ENCODE measurements around the gene MAN2B2.
"Not testable (repeated sequence)": the region's sequence is repeated elsewhere in the genome, so short reads cannot be mapped to it uniquely, and the experiment has no call there.

The MAN2B2 gene

DNA sequence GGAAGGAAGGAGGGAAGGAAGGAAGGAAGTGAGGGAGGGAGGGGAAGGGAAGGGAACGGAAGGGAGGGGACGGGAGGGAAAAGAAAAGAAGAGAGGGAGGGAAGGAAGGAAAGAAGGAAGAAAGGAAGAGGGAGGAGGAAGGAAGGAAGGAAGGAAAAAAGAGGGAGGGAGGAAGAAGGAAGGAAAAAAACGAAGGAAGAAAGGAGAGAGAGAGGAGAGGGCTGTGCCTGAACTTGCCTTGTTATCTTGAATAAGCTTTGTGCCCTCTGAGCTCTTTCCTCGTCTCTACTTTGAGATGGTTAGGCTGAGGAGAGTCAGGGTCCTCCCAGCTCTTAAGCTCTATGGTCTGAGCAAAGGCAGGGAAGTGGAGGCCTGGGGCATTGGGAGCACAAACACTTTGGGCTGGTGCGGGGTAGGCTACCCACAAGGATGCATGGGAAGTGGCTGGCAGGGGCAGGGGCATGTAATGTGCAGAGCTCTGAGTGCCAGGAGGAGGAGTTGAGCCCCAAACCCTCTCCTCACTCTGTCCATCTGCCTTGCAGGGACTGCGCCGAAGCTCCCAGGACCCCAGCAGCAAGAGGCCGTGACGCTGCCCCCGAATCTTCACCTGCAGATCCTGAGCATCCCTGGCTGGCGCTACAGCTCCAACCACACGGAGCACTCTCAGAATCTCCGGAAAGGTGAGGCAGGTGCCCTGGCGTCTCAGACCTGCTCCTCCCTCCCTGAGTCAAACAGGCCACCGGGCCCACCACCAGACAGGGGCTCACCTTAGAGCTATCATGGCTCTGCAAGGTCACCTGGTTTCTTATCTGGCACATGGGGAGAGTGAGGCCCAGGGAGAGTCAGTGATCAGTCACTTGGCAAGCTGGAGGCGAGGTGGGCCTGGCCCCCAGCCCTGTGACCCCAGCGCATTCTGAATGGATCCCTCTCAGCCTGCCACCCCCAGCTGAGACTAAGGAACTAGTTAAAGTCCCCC is 39.0 kb downstream of the MAN2B2 start:
- no peak for DNase-seq (ENCODE audit: low read depth in 2 of 2, low spot score in 1 of 2)

DNA sequence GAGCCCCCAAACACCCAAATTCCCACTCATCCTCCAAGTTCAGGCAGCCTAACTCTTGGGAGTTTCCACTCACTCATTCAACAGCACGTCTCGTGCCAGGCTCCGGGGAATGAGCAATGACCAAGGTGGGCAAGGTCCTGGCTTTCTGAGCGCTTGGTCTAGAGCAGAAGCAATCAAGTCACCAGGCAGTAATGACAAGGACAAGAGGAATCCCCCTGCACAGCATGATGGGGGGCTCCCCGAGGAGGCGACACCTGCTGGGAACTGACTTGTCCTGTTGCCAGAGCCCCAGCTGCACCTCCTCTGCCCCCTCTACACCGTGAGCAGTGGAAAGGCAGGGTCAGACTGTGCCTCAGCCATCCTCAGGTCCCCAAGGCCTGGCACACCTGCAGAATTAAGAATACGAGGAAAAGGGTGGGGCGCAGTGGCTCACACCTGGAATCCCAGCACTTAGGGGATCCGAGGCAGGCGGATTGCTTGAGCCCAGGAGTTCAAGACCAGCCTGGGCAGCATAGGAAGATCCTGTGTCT is 39.8 kb downstream of the MAN2B2 start:
- no peak for DNase-seq (ENCODE audit: low read depth in 2 of 2, low spot score in 1 of 2)

DNA sequence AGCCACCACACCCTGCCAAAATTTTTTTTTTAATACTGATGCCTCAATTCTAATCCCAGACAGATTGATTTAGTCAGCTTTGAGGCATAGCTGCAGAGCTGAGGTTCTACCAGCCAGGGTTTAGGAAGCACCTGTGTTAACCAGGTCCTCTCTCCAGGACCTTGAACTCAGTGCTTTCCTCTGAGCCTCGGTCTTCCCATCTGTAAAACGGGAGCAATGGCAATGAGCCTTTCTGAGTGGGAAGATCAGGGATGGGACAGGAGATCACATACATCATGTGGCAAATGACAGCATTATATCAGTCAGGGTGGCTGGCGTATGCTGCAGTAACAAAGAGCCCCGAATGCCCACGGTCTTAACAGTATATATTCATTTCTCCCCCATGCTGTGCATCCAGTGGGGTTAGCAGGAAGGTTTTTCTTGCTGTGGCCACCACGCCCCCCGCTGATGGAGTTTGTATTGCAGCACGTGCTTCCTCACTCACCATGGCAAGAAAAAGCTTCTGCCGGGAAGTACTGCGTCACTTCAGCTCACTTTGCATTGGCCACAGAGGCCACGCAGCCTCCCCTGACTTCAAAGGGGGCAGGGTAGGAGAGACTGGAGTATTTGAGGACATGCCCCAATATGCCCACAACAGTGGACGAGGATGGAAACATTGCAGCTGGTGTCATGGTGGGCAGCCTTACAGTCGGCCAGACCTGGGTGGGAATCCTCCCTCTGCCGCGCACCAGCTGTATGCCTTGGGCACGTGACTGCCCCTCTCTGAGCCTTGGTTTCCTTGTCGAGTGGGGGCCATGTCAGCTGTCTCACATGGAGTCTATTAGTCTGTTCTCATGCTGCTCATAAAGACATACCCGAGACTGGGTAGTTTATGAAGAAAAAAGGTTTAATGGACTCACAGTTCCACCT is 41.4 kb downstream of the MAN2B2 start:
- no peak for DNase-seq (ENCODE audit: low read depth in 2 of 2, low spot score in 1 of 2)

DNA sequence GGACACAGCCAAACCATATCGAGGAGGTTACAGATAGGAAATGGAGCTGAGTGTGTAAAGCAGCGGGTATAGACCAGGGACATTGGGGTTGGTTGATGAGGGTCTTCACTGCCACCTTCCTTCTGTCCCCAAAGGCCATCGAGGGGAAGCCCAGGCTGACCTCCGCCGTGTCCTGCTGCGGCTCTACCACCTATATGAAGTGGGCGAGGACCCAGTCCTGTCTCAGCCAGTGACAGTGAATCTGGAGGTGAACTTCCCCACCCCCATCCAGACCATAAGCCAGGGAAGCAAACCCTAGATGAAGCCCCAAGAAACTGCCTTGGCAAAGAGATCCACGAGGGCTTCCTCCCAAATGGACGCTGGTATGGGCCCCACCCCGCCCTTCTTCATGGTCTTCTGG is 42.3 kb downstream of the MAN2B2 start:
- DNase-seq (ENCODE audit: low read depth in 2 of 2, low spot score in 1 of 2): no peak

DNA sequence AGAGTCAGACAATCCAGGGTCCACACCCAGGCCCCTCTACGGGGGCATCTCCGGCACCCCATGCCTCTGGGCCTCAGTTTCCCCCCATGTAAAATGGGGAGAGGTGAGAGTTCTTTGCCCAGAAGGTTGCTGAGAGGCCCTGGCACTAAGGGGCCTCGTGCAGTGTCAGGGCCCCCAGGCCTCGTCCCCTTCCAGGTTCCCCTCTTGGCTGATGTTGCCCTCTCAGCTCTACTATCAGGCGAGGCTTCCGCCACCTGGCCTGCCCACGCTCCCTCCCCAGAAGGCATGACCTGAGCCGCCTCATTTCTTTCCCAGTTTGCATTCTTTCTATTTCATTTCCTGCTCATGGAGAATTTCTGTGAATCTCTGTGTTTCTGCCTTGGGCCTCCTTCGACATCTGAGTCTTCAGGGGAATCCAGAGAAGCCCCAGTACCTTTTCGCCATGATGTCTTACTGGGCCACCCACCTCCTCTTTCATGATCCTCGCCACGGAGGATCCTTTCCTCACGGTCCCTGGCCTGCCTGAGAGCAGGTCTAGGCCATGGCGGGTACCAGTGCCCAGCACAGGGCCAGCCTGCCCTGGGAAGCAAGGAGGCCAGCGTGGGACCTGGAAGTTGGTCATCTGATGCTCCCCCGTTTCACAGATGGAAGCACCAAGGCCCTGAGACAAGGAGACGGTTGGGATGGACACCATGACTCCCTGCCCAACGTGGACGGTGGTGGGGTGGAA is 43.6 kb downstream of the MAN2B2 start:
- DNase-seq (ENCODE audit: low read depth in 2 of 2, low spot score in 1 of 2): no peak

DNA sequence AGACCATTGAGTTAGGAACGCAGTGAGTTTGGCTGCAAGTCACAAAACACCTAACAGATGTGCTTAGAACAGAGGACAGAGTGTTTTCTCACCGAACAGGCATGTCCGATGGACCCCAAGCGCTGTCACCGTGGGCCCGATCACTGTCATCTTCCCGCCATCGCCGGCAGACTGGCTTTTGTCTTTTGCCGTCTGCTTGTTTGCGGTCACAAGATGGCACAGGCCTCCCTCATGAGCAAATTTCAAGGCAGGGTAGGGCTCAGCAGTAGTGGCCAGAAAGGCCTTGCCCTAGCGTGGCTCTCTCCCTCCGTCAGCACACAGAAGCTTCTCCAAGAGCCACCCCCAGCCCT is 44.1 kb downstream of the MAN2B2 start:
- no peak for DNase-seq (ENCODE audit: low read depth in 2 of 2, low spot score in 1 of 2)

DNA sequence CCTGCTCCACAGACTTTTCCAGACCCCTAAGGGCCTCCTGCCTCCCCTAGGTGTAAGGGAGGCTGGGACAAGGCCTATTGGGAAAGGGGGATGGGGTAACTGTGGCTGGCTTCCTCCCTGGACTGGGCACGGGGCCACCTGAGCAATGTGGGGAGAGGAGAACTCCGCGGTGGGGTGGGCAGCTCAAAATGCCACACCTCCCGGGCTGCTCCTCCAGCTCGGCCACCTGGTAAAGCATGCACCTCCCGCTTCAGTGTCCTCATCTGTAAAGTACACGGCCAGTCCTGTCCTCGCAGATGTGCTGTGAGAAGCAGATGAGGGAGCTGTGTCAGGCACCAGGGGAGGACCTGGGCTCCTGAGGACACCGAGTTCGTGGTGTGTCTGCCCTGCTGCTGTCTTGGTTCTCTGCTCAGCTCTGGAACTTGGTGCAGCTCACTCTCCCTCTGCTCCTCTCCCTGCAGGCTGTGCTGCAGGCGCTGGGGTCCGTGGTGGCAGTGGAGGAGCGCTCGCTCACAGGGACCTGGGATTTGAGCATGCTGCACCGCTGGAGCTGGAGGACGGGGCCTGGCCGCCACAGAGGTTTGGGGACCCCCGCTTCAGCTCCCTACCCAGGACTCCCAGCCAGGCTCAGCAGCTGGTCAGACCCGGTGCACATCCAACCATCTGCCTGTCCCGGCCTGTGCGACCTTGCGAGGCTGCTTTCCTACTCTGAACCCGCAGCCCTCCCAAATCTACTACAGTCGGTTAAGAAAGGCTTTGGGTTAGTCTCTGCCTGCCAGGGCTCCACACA is 44.7 kb downstream of the MAN2B2 start:
- DNase-seq (ENCODE audit: low read depth in 2 of 2, low spot score in 1 of 2): no peak

DNA sequence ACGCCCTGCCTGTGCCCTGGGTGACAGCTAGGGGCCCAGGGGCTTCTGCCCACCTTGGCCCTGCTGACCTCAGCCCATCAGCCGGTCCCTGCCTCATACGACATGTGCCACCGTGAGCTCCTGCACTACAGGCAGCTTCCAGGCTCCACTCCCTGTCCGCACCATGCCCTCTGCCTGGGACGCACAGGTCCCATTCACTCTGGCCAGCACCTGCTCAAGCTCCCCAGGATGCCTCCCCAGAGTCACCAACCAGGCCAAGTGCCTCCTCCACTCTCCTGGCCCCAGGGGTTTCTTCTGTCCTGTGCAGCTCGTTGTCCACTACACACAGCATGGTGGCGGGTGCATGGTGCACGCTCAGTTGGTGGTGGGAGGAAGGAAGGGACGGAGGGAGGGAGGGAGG is 45.3 kb downstream of the MAN2B2 start:
- DNase-seq (ENCODE audit: low read depth in 2 of 2, low spot score in 1 of 2): no peak

DNA sequence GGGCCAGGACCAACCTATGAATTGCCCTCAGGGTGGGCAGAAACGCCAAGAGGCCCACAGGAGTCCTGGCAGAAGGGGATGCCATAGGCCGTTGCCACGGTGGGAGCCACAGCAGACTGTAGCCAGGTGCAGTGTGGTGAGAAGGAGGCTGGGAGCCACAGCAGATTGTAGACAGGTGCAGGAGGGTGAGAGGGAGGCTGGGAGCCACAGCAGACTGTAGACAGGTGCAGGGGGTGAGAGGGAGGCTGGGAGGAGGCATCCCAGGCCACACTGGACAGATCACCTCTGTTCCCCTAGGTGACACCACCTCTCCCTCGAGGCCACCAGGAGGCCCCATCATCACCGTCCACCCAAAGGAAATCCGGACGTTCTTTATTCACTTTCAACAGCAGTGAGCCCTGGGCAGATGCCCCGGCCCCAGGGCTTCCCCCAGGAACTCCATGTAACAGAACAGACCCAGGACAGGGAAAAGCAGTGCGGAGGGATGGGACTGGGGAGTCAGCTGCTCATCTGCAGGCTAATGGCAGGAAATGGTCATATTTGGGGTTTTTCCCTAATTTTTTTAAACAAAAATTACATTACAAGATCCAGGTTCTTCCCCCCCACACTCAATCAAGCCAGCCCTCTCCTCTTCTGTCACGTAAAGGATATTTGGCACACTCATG is 46.0 kb downstream of the MAN2B2 start:
- DNase-seq (ENCODE audit: low read depth in 2 of 2, low spot score in 1 of 2): no peak

DNA sequence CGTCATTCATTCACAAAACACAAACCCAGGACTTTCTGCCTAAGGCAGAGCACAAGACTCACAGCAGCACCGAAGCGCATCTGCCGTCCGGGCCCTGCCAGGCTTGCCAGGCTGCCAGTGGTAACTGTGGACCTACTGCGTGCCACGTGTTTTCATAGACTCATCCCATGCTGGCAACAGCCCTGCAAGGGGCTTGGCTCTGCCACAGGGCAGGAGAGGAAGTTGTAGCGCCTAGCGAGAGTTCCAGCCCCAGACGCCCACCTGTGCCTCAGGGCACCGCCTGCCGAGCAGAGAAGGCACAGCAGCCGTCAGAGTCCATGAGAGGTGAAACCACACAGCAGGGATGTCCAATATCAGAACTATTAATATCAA is 46.6 kb downstream of the MAN2B2 start:
- DNase-seq (ENCODE audit: low read depth in 2 of 2, low spot score in 1 of 2): no peak

DNA sequence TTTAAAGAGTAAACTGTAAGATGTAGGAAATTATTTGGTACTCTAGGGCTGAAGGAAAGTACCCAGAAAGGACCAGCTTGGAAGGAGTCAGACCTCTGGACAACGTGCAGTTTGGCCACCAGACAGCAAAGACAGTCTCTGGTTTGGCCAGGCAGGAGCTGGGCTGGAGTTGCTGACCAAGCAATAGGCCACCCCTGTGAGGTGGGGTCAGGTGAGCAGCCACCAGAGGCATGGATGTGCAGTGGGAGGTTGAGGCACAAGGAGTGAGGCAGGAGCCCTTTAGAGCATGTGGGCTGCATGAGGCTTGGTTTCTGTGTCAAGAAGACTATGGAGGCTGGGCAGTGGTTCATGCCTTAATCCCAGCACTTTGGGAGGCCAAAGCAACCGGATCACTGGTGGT is 47.8 kb downstream of the MAN2B2 start:
- DNase-seq (ENCODE audit: low read depth in 2 of 2, low spot score in 1 of 2): no peak

DNA sequence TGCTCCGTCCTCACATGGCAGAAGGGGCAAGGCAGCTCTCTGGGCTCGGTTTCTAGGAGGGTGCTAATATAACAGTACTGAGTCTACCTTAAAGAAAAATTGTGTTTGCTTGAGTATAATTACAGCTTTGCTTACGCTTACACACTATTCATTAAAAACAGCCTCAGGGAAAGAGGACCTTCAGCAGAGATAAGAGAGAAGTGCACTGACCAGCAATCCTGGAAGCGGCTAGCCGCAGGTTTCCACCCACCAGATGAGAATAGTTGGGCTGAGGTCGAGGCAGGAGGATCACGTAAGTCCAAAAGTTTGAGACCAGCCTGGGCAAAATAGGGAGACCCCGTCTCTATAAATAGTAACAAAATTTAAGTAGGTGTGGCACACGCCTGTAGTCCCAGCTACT is 50.3 kb downstream of the MAN2B2 start:
- DNase-seq (ENCODE audit: low read depth in 2 of 2, low spot score in 1 of 2): no peak

DNA sequence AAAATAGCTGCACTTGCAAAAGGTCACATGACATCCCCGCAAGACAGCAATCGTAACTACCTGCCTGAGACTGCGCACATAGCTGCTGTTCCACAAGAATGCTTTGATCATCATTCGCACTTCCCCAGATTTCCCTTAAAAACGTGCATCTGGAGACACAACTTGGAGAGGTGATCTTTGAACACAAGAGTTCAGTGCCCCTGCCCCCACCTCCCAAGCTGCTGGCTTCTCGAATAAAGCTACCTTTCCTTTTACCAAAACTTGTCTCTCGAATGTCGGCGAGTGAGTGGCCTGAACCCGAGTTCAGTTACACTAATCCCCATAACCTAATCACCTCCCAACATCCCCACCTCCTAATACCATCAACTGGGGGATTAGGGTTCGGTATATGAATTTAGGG is 51.1 kb downstream of the MAN2B2 start:
- no peak for DNase-seq (ENCODE audit: low read depth in 2 of 2, low spot score in 1 of 2)

DNA sequence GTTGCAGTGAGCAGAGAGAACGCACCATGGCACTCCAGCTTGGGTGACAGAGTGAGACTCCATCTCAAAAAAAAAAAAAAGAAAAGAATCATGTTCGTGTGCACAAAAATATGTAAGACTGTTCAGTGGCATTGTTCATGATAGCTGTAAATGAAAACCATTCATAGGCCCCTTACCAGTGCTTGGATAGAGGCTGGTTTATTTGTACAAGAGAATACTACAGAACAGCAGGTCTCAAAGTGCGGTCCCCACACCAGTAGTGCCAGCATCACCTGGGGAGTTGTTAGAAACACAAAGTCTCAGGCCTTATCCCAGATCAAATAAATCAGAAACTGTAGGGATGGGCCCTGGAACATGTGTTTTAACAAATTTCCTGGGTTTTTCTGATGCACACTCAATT is 52.8 kb downstream of the MAN2B2 start:
- DNase-seq (ENCODE audit: low read depth in 2 of 2, low spot score in 1 of 2): no peak

DNA sequence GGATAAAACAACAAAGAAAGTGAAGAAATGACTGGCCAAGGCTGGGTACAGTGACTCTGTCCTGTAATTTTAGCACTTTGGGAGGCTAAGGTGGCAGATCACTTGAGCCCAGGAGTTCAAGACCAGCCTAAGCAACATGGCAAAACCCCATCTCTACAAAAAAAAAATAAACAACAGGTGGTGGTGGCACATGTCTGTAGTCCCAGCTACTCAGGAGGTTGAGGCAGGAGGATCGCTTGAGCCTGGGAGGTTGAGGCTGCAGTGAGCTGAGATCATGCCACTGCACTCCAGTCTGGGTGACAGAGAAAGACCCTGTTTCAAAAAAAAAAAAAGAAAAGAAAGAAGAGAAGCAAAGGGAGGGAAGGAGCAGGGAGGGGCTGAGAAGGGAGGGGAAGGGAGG is 53.5 kb downstream of the MAN2B2 start:
- DNase-seq (ENCODE audit: low read depth in 2 of 2, low spot score in 1 of 2): not testable (repeated sequence)

DNA sequence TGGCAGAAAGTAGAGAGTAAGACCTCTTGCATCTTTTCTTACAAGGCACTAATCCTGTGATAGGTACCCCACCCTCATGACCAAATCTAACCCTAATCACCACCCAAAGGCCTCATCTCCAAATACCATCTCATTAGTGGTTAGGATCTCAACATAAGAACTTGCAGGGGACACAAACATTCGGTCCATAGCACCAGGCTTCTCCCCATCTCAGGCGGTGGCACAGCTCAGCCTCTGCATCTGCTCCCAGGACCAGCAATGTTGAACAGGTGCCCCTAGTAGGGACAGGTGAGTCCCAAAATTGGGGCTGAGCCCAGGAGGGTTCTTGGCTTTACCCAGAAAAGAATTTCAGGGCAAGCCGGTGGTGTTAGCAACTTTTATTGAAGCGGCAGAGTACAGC is 57.1 kb downstream of the MAN2B2 start:
- no peak for DNase-seq (ENCODE audit: low read depth in 2 of 2, low spot score in 1 of 2)

DNA sequence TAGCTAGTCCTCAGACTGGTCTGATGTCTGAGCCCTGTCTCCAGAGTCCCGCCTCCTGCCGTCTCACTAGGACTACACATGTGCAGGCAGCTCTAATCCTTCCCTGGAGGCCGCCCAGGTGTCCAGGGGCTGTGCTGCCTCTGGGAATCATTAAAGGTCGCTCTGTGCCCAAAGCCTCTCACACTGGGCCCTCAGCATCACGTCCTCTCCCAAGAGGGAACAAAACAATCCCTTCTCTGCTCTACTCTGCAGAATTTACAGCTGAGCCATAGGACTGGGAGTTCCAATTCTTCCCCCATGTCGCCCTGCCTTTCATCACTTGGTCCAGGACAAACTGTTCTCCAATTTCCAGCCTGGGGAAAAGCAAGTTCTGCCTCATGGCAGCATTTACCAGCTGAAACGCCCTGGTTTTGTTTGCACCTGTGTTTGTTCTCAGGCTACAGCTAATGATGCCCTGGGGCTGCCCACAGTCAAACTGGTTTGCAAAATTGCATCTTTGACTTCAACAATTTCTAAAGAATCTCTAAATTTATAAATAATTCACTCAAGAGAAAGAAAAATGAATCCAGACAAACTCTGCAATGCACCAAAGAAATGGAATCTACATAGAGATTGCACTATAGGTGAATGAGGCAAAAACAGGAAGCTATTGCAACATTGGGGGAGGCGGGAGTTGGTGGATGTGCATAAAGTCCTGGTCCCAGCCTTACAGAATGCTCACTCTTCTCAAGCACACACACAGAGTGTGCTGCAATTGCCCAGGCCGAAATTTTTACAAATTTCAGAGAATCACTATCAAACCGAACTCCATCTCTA is 58.3 kb downstream of the MAN2B2 start:
- DNase-seq (ENCODE audit: low read depth in 2 of 2, low spot score in 1 of 2): no peak

DNA sequence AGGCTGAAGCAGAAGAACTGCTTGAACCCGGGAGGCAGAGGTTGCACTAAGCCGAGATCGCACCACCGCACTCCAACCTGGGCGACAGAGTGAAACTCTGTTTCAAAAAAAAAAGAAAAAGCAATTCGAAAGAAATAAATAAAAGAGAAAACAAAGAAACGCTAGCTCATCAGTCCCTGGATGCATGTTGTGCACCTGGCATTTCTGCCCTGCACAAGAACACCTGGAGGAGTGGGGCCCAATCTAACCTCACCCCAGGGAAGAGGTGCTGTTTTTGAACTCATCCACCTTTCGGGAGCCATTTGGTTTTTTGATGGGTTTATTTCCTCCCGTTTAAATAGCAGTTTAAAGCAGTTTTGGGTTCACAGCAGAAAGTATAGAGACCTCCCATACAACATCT is 59.8 kb downstream of the MAN2B2 start:
- no peak for DNase-seq (ENCODE audit: low read depth in 2 of 2, low spot score in 1 of 2)

DNA sequence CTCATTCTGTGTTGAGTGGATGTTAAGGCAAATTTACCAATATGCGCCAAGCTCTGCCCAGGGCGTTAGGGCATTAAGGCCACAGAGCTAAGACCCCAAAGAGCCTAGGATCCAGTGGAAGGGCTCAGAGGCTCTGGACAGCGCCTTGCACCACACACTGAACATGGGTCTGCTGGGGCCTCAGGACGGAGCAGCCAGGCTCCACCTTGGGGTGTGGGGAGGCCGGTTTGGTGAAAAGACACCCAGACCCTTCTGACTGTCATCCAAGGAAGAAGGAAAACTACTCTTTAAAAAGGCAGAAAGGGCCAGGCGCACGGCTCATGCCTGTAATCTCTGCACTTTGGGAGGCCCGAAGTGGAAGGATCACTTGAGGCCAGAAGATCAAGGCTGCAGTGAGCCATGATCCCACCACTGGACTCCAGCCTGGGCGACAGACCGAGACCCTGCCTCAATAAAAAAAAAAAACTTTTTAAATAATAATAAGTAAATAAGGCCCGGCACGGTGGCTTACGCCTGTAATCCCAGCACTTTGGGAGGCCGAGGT is 64.2 kb downstream of the MAN2B2 start:
- no peak for DNase-seq (ENCODE audit: low read depth in 2 of 2, low spot score in 1 of 2)

Data from stimulated activated CD8-positive, alpha-beta memory T cell treated with anti-CD3 and anti-CD28 coated beads, Interleukin-4, amount 100 ng/mL, for 4 hours (primary cell).